ENCODE data around the gene DROSHA. TPM values are rescaled to one million over a fixed set of nuclear protein-coding genes. Genes with fewer than 3 reads are reported as not detected.

DROSHA gene
- total RNA-seq, 6 experiments from 2014 or later = 13.0 to 21.0 (median 18.5) TPM

DNA sequence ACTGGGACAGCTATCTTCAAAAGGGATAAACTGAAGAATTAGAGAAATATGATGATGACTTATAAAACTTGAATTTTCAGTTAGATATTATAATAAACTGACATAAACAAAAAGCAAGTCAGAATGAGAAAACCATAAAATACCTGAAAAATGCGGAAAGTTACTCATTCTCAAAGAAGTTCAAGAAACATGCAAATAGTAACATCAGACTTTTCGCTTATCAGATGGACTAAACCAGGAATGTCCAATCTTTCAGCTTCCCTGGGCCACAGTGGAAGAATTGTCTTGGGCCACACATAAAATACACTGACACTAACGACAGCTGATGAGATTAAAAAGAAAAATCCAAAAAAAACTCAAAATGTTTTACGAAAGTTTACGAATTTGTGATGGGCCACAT lies 53.9 kb downstream of the DROSHA start:
- H3K27me3 ChIP-seq = no peaks in the 10 kb centered on the region
- WGBS (ENCODE audit: insufficient coverage, low coverage, low lambda C conversion rate, missing lambda C conversion rate) = 94% methylated on average over 4 of the region's 5 CpGs
- ATAC-seq (no peak), DNase-seq (no peak)
- no peaks in the 10 kb centered on the region for H3K9me3 ChIP-seq
- TF ChIP-seq, protein P1, sequence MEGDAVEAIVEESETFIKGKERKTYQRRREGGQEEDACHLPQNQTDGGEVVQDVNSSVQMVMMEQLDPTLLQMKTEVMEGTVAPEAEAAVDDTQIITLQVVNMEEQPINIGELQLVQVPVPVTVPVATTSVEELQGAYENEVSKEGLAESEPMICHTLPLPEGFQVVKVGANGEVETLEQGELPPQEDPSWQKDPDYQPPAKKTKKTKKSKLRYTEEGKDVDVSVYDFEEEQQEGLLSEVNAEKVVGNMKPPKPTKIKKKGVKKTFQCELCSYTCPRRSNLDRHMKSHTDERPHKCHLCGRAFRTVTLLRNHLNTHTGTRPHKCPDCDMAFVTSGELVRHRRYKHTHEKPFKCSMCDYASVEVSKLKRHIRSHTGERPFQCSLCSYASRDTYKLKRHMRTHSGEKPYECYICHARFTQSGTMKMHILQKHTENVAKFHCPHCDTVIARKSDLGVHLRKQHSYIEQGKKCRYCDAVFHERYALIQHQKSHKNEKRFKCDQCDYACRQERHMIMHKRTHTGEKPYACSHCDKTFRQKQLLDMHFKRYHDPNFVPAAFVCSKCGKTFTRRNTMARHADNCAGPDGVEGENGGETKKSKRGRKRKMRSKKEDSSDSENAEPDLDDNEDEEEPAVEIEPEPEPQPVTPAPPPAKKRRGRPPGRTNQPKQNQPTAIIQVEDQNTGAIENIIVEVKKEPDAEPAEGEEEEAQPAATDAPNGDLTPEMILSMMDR (IDR thresholded peaks at IDR 0.05) = no peak
- no peak for TF ChIP-seq POLR2A (IDR thresholded peaks at IDR 0.05)
- intact Hi-C loops (cut with DNase I) = no loop called here
- peaks cover 0 to 5% (median under 1%) of the 10 kb centered on the region in 4 donors for H3K36me3 ChIP-seq
- no peaks in the 10 kb centered on the region for H3K4me1 ChIP-seq
- no peak overlapping the region for H3K4me3 ChIP-seq
- no peak overlapping the region for H3K27ac ChIP-seq

DNA sequence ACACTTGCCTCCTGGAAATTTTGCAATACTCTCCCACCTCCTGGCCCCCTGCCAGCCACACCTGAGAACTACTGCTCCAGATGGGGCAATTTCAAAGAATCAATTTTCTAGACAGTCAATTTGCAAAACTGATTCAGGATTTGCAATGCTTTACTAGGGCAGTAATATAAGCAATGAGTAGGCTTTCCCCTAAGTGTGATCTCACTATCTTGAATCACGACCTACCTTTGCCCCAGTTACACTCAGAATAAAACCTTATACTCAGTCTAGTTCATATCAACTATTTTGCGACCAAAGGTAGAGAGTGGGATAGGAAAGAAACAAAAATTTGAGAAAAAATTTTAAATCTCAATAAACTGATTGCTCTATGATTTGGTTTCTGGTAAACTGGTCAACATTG lies 54.4 kb downstream of the DROSHA start:
- ATAC-seq (no peak), DNase-seq (no peak)
- WGBS (ENCODE audit: insufficient coverage, low coverage, low lambda C conversion rate, missing lambda C conversion rate) = 86% methylated on average over 2 of the region's 2 CpGs
- peaks cover 0 to 5% (median 0%) of the 10 kb centered on the region in 4 donors for H3K36me3 ChIP-seq
- no peaks in the 10 kb centered on the region for H3K27me3 ChIP-seq
- no peak overlapping the region for H3K4me3 ChIP-seq
- no peaks in the 10 kb centered on the region for H3K9me3 ChIP-seq
- TF ChIP-seq POLR2A (IDR thresholded peaks at IDR 0.05) = no peak
- TF ChIP-seq, protein P1 (IDR thresholded peaks at IDR 0.05) = no peak
- intact Hi-C loops (cut with DNase I) = no loop called here
- H3K4me1 ChIP-seq = no peaks in the 10 kb centered on the region
- no peak overlapping the region for H3K27ac ChIP-seq

DNA sequence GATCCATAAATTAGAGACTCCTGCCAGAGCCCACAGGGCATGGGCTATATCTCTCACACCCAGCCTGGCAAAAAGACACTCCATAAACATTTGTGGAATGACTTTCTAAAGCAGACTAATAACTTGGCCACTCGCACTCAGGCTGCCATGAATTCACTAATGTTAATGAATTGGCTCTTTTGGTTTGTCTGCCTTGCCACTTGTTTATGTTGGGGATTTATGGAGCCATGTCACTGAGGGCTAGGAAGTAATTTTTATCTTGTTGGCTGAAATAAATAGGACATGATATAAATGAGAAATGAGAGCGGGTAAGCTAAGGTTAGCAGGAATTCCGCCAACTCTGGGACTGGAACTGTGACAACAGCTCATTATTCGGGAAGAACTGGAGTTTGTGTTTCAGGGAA lies 55.2 kb downstream of the DROSHA start:
- Histone ChIP-seq H3K4me3 (no peak overlapping the region), H3K9me3 (no peaks in the 10 kb centered on the region), H3K27me3 (no peaks in the 10 kb centered on the region), H3K27ac (no peak overlapping the region), H3K36me3 (peaks cover 0 to 1% (median 0%) of the 10 kb centered on the region in 4 donors), H3K4me1 (no peaks in the 10 kb centered on the region)
- TF ChIP-seq, protein P1 (IDR thresholded peaks at IDR 0.05) = no peak
- no peak for TF ChIP-seq POLR2A (IDR thresholded peaks at IDR 0.05)
- ATAC-seq (peak; percentile 25 to 69 (median 44)), DNase-seq (no peak)
- intact Hi-C loops (cut with DNase I) = no loop called here
- WGBS (ENCODE audit: insufficient coverage, low coverage, low lambda C conversion rate, missing lambda C conversion rate) = 74% methylated on average over 3 of the region's 4 CpGs

DNA sequence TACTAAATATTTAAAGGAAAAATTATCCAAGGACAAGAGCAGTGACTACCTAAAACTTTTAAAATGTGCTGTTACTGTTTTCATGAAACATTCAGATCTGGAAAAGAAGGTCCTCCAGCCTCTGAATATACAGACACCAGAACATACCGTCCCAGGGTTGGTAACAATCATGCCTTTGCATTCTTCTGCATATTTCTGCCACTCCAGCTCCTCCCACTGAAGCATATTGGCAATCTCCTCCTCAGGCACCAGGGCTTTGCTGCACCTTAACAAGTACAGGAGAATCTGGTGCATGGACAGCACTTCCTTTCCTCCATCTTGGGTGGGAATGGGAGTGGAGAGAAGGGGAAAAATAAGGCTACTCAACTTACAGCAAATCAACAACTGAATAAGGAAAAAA lies 60.0 kb downstream of the DROSHA start:
- intact Hi-C loops (cut with DNase I) = no loop called here
- Histone ChIP-seq H3K27ac (no peak overlapping the region), H3K9me3 (no peaks in the 10 kb centered on the region), H3K4me3 (no peak overlapping the region), H3K4me1 (no peaks in the 10 kb centered on the region), H3K27me3 (no peaks in the 10 kb centered on the region), H3K36me3 (peaks cover 0 to 3% (median 0%) of the 10 kb centered on the region in 4 donors)
- TF ChIP-seq, protein P1 (IDR thresholded peaks at IDR 0.05) = no peak
- TF ChIP-seq POLR2A (IDR thresholded peaks at IDR 0.05) = no peak
- 86% methylated on average over 1 of the region's 1 CpG for WGBS (ENCODE audit: insufficient coverage, low coverage, low lambda C conversion rate, missing lambda C conversion rate)
- no peak for ATAC-seq
- DNase-seq = no peak

DNA sequence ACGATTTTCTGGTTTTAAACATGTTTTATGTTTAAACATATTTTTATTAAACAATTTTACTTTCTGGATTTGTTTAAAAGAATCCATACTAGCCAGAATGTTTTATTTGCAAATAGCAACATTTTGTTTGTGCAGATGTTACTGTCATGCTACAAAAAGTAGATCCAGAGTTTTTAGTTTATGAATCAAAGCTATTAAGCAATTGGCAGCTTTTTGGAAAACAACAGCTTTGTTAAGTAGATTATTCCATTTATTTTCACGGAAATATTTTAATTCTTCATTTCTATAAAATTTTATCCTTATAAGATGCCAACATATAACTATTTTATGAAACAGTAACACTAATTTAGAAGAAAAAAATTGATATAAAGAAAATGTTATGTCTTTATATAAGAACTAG lies 60.9 kb downstream of the DROSHA start:
- no peaks in the 10 kb centered on the region for H3K4me1 ChIP-seq
- ATAC-seq (no peak), DNase-seq (no peak)
- TF ChIP-seq, protein P1 (IDR thresholded peaks at IDR 0.05) = no peak
- no peak for TF ChIP-seq POLR2A (IDR thresholded peaks at IDR 0.05)
- intact Hi-C loops (cut with DNase I) = no loop called here
- H3K9me3 ChIP-seq = no peaks in the 10 kb centered on the region
- H3K27ac ChIP-seq = no peak overlapping the region
- no peak overlapping the region for H3K4me3 ChIP-seq
- H3K36me3 ChIP-seq = peaks cover 0 to 4% (median 0%) of the 10 kb centered on the region in 4 donors
- 75% methylated on average over 2 of the region's 2 CpGs for WGBS (ENCODE audit: insufficient coverage, low coverage, low lambda C conversion rate, missing lambda C conversion rate)
- no peaks in the 10 kb centered on the region for H3K27me3 ChIP-seq
